DND-41 (cell line): ENCODE data around the gene MED12L.

Experiments used
- ATAC-seq: fragments of 200-7000 bp; cut with Tn5 transposase; 3 replicates; pipeline ENCODE4 v1.9.1; 2021; ENCODE audit warnings: low read depth; ENCODE audit not compliant: insufficient read depth
- DNase-seq: peaks from one replicate; pipeline ENCODE4 v3.0.0-alpha.2; 2020
- H2AFZ ChIP-seq: 2 replicates; pipeline ENCODE4 v1.6.0; 2012; ENCODE audit warnings: low read depth, low read length
- H3K27ac ChIP-seq: 2 replicates; pipeline ENCODE4 v1.5.1; 2012; ENCODE audit warnings: low read length, inconsistent platforms
- H3K27me3 ChIP-seq: fragments of 200-600 bp; sonication (generic); 2 replicates; pipeline ENCODE4 v1.6.0; 2012; ENCODE audit warnings: low read length, mild to moderate bottlenecking, inconsistent platforms; ENCODE audit not compliant: insufficient read depth, poor library complexity
- H3K36me3 ChIP-seq: 2 replicates; pipeline ENCODE4 v1.5.1; 2012; ENCODE audit warnings: low read length, inconsistent platforms; ENCODE audit not compliant: insufficient read depth
- H3K4me1 ChIP-seq: 2 replicates; pipeline ENCODE4 v1.5.1; 2012; ENCODE audit warnings: mild to moderate bottlenecking, low read length; ENCODE audit not compliant: insufficient read depth
- H3K4me2 ChIP-seq: 2 replicates; pipeline ENCODE4 v1.6.0; 2012; ENCODE audit warnings: mild to moderate bottlenecking, moderate library complexity, low read length, inconsistent platforms; ENCODE audit not compliant: insufficient read depth
- H3K4me3 ChIP-seq, 2 experiments: fragments of 200-600 bp in 1 of 2; shearing (Covaris generic) in 1 of 2; 2 replicates each; pipeline ENCODE4 v1.5.1; 2012 to 2016; ENCODE audit warnings: inconsistent platforms in 2 of 2, low read length in 2 of 2, mild to moderate bottlenecking in 2 of 2, low read depth in 1 of 2, moderate library complexity in 1 of 2
- H3K79me2 ChIP-seq: 2 replicates; pipeline ENCODE4 v1.6.0; 2012; ENCODE audit warnings: low read length, inconsistent platforms; ENCODE audit not compliant: insufficient read depth
- H3K9ac ChIP-seq: 2 replicates; pipeline ENCODE4 v1.6.0; 2012; ENCODE audit warnings: low read depth, mild to moderate bottlenecking, inconsistent platforms, low read length, moderate library complexity
- H3K9me3 ChIP-seq: 2 replicates; pipeline ENCODE4 v1.5.1; 2012; ENCODE audit warnings: low read length, moderate library complexity, mild to moderate bottlenecking, inconsistent platforms; ENCODE audit not compliant: insufficient read depth, severe bottlenecking
- H4K20me1 ChIP-seq: 2 replicates; pipeline ENCODE4 v1.6.0; 2012; ENCODE audit warnings: low read length; ENCODE audit not compliant: insufficient read depth
- CTCF ChIP-seq: IDR thresholded peaks from 2 replicates; pipeline ENCODE4 v1.5.1; 2012; ENCODE audit warnings: borderline replicate concordance, low read length, moderate library complexity, mild to moderate bottlenecking; ENCODE audit not compliant: poor library complexity, severe bottlenecking; ENCODE audit errors: extremely low read depth
- EZH2 ChIP-seq: IDR thresholded peaks from 3 replicates; pipeline ENCODE4 v1.6.1; 2012; ENCODE audit warnings: borderline replicate concordance, low read depth, mild to moderate bottlenecking, moderate library complexity, low read length, inconsistent platforms; ENCODE audit not compliant: severe bottlenecking

Gene MED12L

GRCh38 chr3:151107177-151107576, 21.7 kb downstream of the MED12L start:
- H3K4me1 ChIP-seq: no peaks in the 10 kb centered on the region
- no peaks in the 10 kb centered on the region; the same call in 1 of the 2 replicates for H3K79me2 ChIP-seq
- no peaks in the 10 kb centered on the region for H3K9me3 ChIP-seq
- H3K9ac ChIP-seq: no peak overlapping the region
- H3K36me3 ChIP-seq: no peaks in the 10 kb centered on the region
- ATAC-seq (no peak), DNase-seq (no peak)
- no peak overlapping the region for H3K27ac ChIP-seq
- H3K4me2 ChIP-seq: no peak overlapping the region
- no peak for TF ChIP-seq CTCF
- TF ChIP-seq EZH2: no peak
- no peak overlapping the region for H3K4me3 ChIP-seq
- no peak overlapping the region for H2AFZ ChIP-seq
- H3K27me3 ChIP-seq: no peaks in the 10 kb centered on the region
- H4K20me1 ChIP-seq: no peaks in the 10 kb centered on the region

- H4K20me1 ChIP-seq: no peaks in the 10 kb centered on the region
- no peaks in the 10 kb centered on the region for H3K9me3 ChIP-seq
- H3K79me2 ChIP-seq: no peaks in the 10 kb centered on the region; the same call in 1 of the 2 replicates
- H3K4me1 ChIP-seq: no peaks in the 10 kb centered on the region
- no peak overlapping the region for H3K4me3 ChIP-seq
- no peak overlapping the region for H3K9ac ChIP-seq
- ATAC-seq: no peak
- H3K4me2 ChIP-seq: no peak overlapping the region
- no peaks in the 10 kb centered on the region for H3K36me3 ChIP-seq
- no peaks in the 10 kb centered on the region for H3K27me3 ChIP-seq
- DNase-seq: no peak
- TF ChIP-seq EZH2: no peak
- TF ChIP-seq CTCF: no peak
- no peak overlapping the region for H3K27ac ChIP-seq
- H2AFZ ChIP-seq: no peak overlapping the region
Measured at GRCh38 chr3:151107701-151108100, 22.2 kb downstream of the MED12L start.

- Histone ChIP-seq H3K27ac (no peak overlapping the region), H3K4me2 (no peak overlapping the region), H3K36me3 (no peaks in the 10 kb centered on the region), H3K9ac (no peak overlapping the region), H3K79me2 (no peaks in the 10 kb centered on the region; the same call in 1 of the 2 replicates), H3K9me3 (no peaks in the 10 kb centered on the region), H3K4me3 (no peak overlapping the region), H3K4me1 (no peaks in the 10 kb centered on the region), H3K27me3 (no peaks in the 10 kb centered on the region), H2AFZ (no peak overlapping the region), H4K20me1 (no peaks in the 10 kb centered on the region)
- ATAC-seq: no peak
- TF ChIP-seq CTCF (no peak), EZH2 (no peak)
- no peak for DNase-seq
Measured at GRCh38 chr3:151109286-151109800, 23.9 kb downstream of the MED12L start.

- Histone ChIP-seq H3K9me3 (no peaks in the 10 kb centered on the region), H3K4me1 (no peaks in the 10 kb centered on the region), H3K27me3 (no peaks in the 10 kb centered on the region), H3K79me2 (no peaks in the 10 kb centered on the region; the same call in 1 of the 2 replicates), H3K4me2 (no peak overlapping the region), H2AFZ (no peak overlapping the region), H3K36me3 (no peaks in the 10 kb centered on the region), H4K20me1 (no peaks in the 10 kb centered on the region), H3K27ac (no peak overlapping the region), H3K4me3 (no peak overlapping the region), H3K9ac (no peak overlapping the region)
- DNase-seq (no peak), ATAC-seq (no peak)
- TF ChIP-seq EZH2 (no peak), CTCF (no peak)
Measured at GRCh38 chr3:151112731-151113130, 27.3 kb downstream of the MED12L start.
